H9 (cell line): Measurements from ENCODE around the gene HERC3. TPM values are rescaled to one million over a fixed set of nuclear protein-coding genes. Genes with fewer than 3 reads are reported as not detected.

Source experiments
- DNase-seq: peaks from one replicate; pipeline ENCODE4 v3.0.0-alpha.2; 2017
- H2AFZ ChIP-seq: one replicate; pipeline ENCODE4 v1.6.1; 2013; ENCODE audit warnings: mild to moderate bottlenecking, low read length, control low read depth, moderate library complexity
- H2AK5ac ChIP-seq: 2 replicates; pipeline ENCODE4 v1.6.1; 2013; ENCODE audit warnings: low read length, control low read depth, mixed read lengths; ENCODE audit not compliant: insufficient read length
- H2BK120ac ChIP-seq: one replicate; pipeline ENCODE4 v1.6.1; 2013; ENCODE audit warnings: low read depth, mild to moderate bottlenecking, low read length, control low read depth, inconsistent platforms; ENCODE audit not compliant: poor library complexity, severe bottlenecking
- H2BK12ac ChIP-seq: 2 replicates; pipeline ENCODE4 v1.6.1; 2013; ENCODE audit warnings: low read length, control low read depth, mixed read lengths, low read depth; ENCODE audit not compliant: insufficient read length
- H2BK15ac ChIP-seq: 2 replicates; pipeline ENCODE4 v1.6.1; 2013; ENCODE audit warnings: low read depth, low read length, control low read depth
- H2BK20ac ChIP-seq: one replicate; pipeline ENCODE4 v1.6.1; 2013; ENCODE audit warnings: low read depth, mild to moderate bottlenecking, low read length, control low read depth, inconsistent platforms; ENCODE audit not compliant: poor library complexity, severe bottlenecking
- H2BK5ac ChIP-seq: 2 replicates; pipeline ENCODE4 v1.6.1; 2013; ENCODE audit warnings: low read length, control low read depth, mixed read lengths; ENCODE audit not compliant: insufficient read length
- H3K14ac ChIP-seq: 2 replicates; pipeline ENCODE4 v1.6.1; 2013; ENCODE audit warnings: low read length, control low read depth; ENCODE audit not compliant: insufficient read depth
- H3K18ac ChIP-seq: 2 replicates; pipeline ENCODE4 v1.6.1; 2013; ENCODE audit warnings: low read depth, mild to moderate bottlenecking, mixed read lengths, low read length, control low read depth; ENCODE audit not compliant: insufficient read length
- H3K23ac ChIP-seq: 2 replicates; pipeline ENCODE4 v1.6.1; 2013; ENCODE audit warnings: low read length, control low read depth, mixed read lengths, low read depth; ENCODE audit not compliant: insufficient read length
- H3K23me2 ChIP-seq: 2 replicates; pipeline ENCODE4 v1.6.1; 2013; ENCODE audit warnings: low read depth, mild to moderate bottlenecking, mixed read lengths, low read length, control low read depth; ENCODE audit not compliant: insufficient read length, poor library complexity, severe bottlenecking
- H3K27ac ChIP-seq: 2 replicates; pipeline ENCODE4 v1.5.1; 2013; ENCODE audit warnings: low read length, control low read depth, mixed read lengths, low read depth; ENCODE audit not compliant: insufficient read length
- H3K27me3 ChIP-seq: 2 replicates; pipeline ENCODE4 v1.6.1; 2013; ENCODE audit warnings: low read length, control low read depth, inconsistent platforms; ENCODE audit not compliant: insufficient read depth
- H3K4ac ChIP-seq: 2 replicates; pipeline ENCODE4 v1.6.1; 2013; ENCODE audit warnings: low read depth, mild to moderate bottlenecking, control low read depth, inconsistent platforms, low read length, moderate library complexity
- H3K4me1 ChIP-seq: 2 replicates; pipeline ENCODE4 v1.6.1; 2013; ENCODE audit warnings: low read length, control low read depth, inconsistent platforms; ENCODE audit not compliant: insufficient read depth
- H3K4me2 ChIP-seq: 2 replicates; pipeline ENCODE4 v1.6.1; 2013; ENCODE audit warnings: low read length, control low read depth, mixed read lengths; ENCODE audit not compliant: insufficient read length, insufficient read depth
- H3K56ac ChIP-seq: 2 replicates; pipeline ENCODE4 v1.6.1; 2013; ENCODE audit warnings: low read depth, mild to moderate bottlenecking, mixed read lengths, low read length, control low read depth; ENCODE audit not compliant: insufficient read length
- H3K79me1 ChIP-seq: 2 replicates; pipeline ENCODE4 v1.6.1; 2013; ENCODE audit warnings: low read depth, mild to moderate bottlenecking, moderate library complexity, low read length, control low read depth, inconsistent platforms; ENCODE audit not compliant: insufficient read depth, poor library complexity, severe bottlenecking
- H3K79me2 ChIP-seq: 2 replicates; pipeline ENCODE4 v1.6.1; 2013; ENCODE audit warnings: low read length, control low read depth, inconsistent platforms; ENCODE audit not compliant: insufficient read depth
- H3K9ac ChIP-seq: 2 replicates; pipeline ENCODE4 v1.6.1; 2013; ENCODE audit warnings: low read length, control low read depth, mixed read lengths; ENCODE audit not compliant: insufficient read length; ENCODE audit errors: extremely low read depth
- H3K9me3 ChIP-seq: one replicate; pipeline ENCODE4 v1.6.1; 2013; ENCODE audit warnings: low read depth, low read length, inconsistent platforms; ENCODE audit not compliant: control insufficient read depth
- H3T11ph ChIP-seq: one replicate; pipeline ENCODE4 v1.6.1; 2013; ENCODE audit warnings: mild to moderate bottlenecking, low read length, control low read depth, inconsistent platforms
- H4K20me1 ChIP-seq: one replicate; pipeline ENCODE4 v1.6.1; 2013; ENCODE audit not compliant: control insufficient read depth, insufficient read length, insufficient read depth
- H4K5ac ChIP-seq: 2 replicates; pipeline ENCODE4 v1.6.1; 2013; ENCODE audit warnings: low read depth, mild to moderate bottlenecking, mixed read lengths, low read length, control low read depth; ENCODE audit not compliant: insufficient read length
- H4K8ac ChIP-seq: replicated peaks from 2 replicates; pipeline ENCODE4 v1.6.1; 2013; ENCODE audit warnings: low read length, control low read depth, mixed read lengths, low read depth; ENCODE audit not compliant: insufficient read length
- H4K91ac ChIP-seq: 2 replicates; pipeline ENCODE4 v1.6.1; 2013; ENCODE audit warnings: low read depth, mild to moderate bottlenecking, moderate library complexity, mixed read lengths, low read length, control low read depth; ENCODE audit not compliant: insufficient read length
- H3K27ac Mint-ChIP-seq, 3 experiments: 2 replicates in 2 of 3; 3 replicates in 1 of 3; pipeline ENCODE4 v1.8.0; 2020 to 2021; ENCODE audit warnings: mixed read lengths in 3 of 3, mild to moderate bottlenecking in 1 of 3, moderate library complexity in 1 of 3
- H3K27me3 Mint-ChIP-seq: 2 replicates; pipeline ENCODE4 v1.8.0; 2021; ENCODE audit warnings: low read depth, mild to moderate bottlenecking, moderate library complexity, mixed read lengths
- H3K36me3 Mint-ChIP-seq, 3 experiments: 2 replicates in 2 of 3; 3 replicates in 1 of 3; pipeline ENCODE4 v1.8.0; 2020 to 2021; ENCODE audit warnings: low read depth in 3 of 3, mixed read lengths in 3 of 3; ENCODE audit not compliant: insufficient read depth in 1 of 3
- H3K4me1 Mint-ChIP-seq, 2 experiments: 2 replicates each; pipeline ENCODE4 v1.8.0; 2020; ENCODE audit warnings: mixed read lengths in 2 of 2
- H3K4me3 Mint-ChIP-seq, 2 experiments: 2 replicates in 1 of 2; 3 replicates in 1 of 2; pipeline ENCODE4 v1.8.0; 2020 to 2021; ENCODE audit warnings: mild to moderate bottlenecking in 2 of 2, mixed read lengths in 2 of 2, moderate library complexity in 1 of 2
- H3K9me3 Mint-ChIP-seq, 2 experiments: 2 replicates in 1 of 2; 3 replicates in 1 of 2; pipeline ENCODE4 v1.8.0; 2020; ENCODE audit warnings: mild to moderate bottlenecking in 2 of 2, mixed read lengths in 2 of 2, moderate library complexity in 1 of 2
- CTCF ChIP-seq: fragments of 200-600 bp; sonication (generic); conservative IDR thresholded peaks from 3 replicates; pipeline ENCODE4 v1.8.0; 2021; ENCODE audit warnings: antibody characterized with exemption, mild to moderate bottlenecking
- WGBS: extraction: QIAGEN DNeasy Blood & Tissue Kit; methylation state at CpG from one replicate; pipeline ENCODE4 v1.1.7; 2013; ENCODE audit warnings: missing lambda C conversion rate, low lambda C conversion rate, mixed read lengths; ENCODE audit not compliant: insufficient read length; ENCODE audit errors: extremely low coverage; 5-methylcytosine and 5-hydroxymethylcytosine counted together
- total RNA-seq: library from RNA; stranded (reverse); gene quantifications from 2 replicates; pipeline ENCODE4 v1.2.1, GENCODE V29; 2021

The HERC3 gene
- total RNA-seq, 1 experiment from 2014 or later: 2.9 TPM

GRCh38 chr4:88585917-88586316, 6.4 kb upstream of the HERC3 start:
- no peak overlapping the region for H3T11ph ChIP-seq
- no peak overlapping the region for H3K4me2 ChIP-seq
- H2BK5ac ChIP-seq: no peak overlapping the region
- no peak for DNase-seq
- Mint-ChIP-seq H3K27ac (no peak overlapping the region), H3K27me3 (peaks cover 17% of the 10 kb centered on the region), H3K4me1 (peaks cover 6 to 11% of the 10 kb centered on the region in 2 experiments; a peak in 3 of 4 replicates), H3K4me3 (no peak overlapping the region), H3K36me3 (no peaks in the 10 kb centered on the region), H3K9me3 (peaks cover 0 to 4% of the 10 kb centered on the region in 2 experiments; a peak in 2 of 5 replicates)
- H2BK12ac ChIP-seq: no peak overlapping the region
- no peak overlapping the region for H2BK20ac ChIP-seq
- no peaks in the 10 kb centered on the region for H3K9me3 ChIP-seq
- no peak overlapping the region for H3K9ac ChIP-seq
- H2AK5ac ChIP-seq: no peak overlapping the region
- no peak overlapping the region for H2BK15ac ChIP-seq
- no peaks in the 10 kb centered on the region for H3K23me2 ChIP-seq
- no peak overlapping the region for H3K27ac ChIP-seq
- H3K27me3 ChIP-seq: no peaks in the 10 kb centered on the region
- H2BK120ac ChIP-seq: no peak overlapping the region
- no peaks in the 10 kb centered on the region for H4K20me1 ChIP-seq
- H3K79me2 ChIP-seq: no peaks in the 10 kb centered on the region
- no peak for TF ChIP-seq CTCF
- no CpG with 5 or more reads among the region's 3 CpGs for WGBS
- H3K18ac ChIP-seq: no peak overlapping the region
- H4K8ac ChIP-seq: no peak overlapping the region
- no peaks in the 10 kb centered on the region for H3K4me1 ChIP-seq
- H2AFZ ChIP-seq: no peak overlapping the region
- H4K5ac ChIP-seq: no peak overlapping the region
- no peak overlapping the region for H3K56ac ChIP-seq
- no peaks in the 10 kb centered on the region for H3K79me1 ChIP-seq
- no peak overlapping the region for H4K91ac ChIP-seq
- H3K14ac ChIP-seq: no peak overlapping the region
- no peak overlapping the region for H3K23ac ChIP-seq
- H3K4ac ChIP-seq: no peak overlapping the region
